Heart left ventricle (tissue), 16 donors: ENCODE data around the gene SLC66A2. TPM values are rescaled to one million over a fixed set of nuclear protein-coding genes. Genes with fewer than 3 reads are reported as not detected.

Source experiments
- ATAC-seq, 4 donors: fragments of 200-7000 bp; cut with Tn5 transposase; one replicate each; pipeline ENCODE4 v1.9.1; 2020 to 2022; ENCODE audit warnings: moderate library complexity in 4 of 4, mild to moderate bottlenecking in 3 of 4, moderate number of reproducible peaks in 1 of 4
- DNase-seq, 5 donors: peaks; one replicate each; pipeline ENCODE4 v3.0.0-alpha.2; 2020
- H3K27ac ChIP-seq, 12 donors: fragments of 200-600 bp; sonication (generic) in 4 of 12; one replicate each; pipeline versions ENCODE4 v1.5.0 to v1.8.0; 2016 to 2022; ENCODE audit warnings: mild to moderate bottlenecking in 2 of 12
- H3K27me3 ChIP-seq, 9 donors: fragments of 200-600 bp; sonication (generic) in 2 of 9; one replicate each; pipeline versions ENCODE4 v1.5.1 to v1.8.0; 2016 to 2022; ENCODE audit warnings: mild to moderate bottlenecking in 3 of 9
- H3K36me3 ChIP-seq, 9 donors: fragments of 200-600 bp; sonication (generic) in 2 of 9; one replicate each; pipeline versions ENCODE4 v1.5.0 to v1.8.0; 2018 to 2022; ENCODE audit warnings: mild to moderate bottlenecking in 2 of 9
- H3K4me1 ChIP-seq, 12 donors: fragments of 200-600 bp; sonication (generic) in 4 of 12; one replicate each; pipeline versions ENCODE4 v1.5.0 to v1.8.0; 2016 to 2022; ENCODE audit warnings: mild to moderate bottlenecking in 3 of 12
- H3K4me3 ChIP-seq, 12 donors: fragments of 200-600 bp; sonication (generic) in 4 of 12; one replicate each; pipeline versions ENCODE4 v1.5.0 to v1.8.0; 2017 to 2022; ENCODE audit warnings: mild to moderate bottlenecking in 9 of 12, moderate library complexity in 4 of 12
- H3K9me3 ChIP-seq, 12 donors: fragments of 200-600 bp; sonication (generic) in 4 of 12; one replicate each; pipeline versions ENCODE4 v1.5.0 to v1.8.0; 2016 to 2022; ENCODE audit warnings: mild to moderate bottlenecking in 1 of 12
- POLR2A ChIP-seq, 2 donors: fragments of 450-650 bp; IDR thresholded peaks; one replicate each; pipeline ENCODE4 v1.6.1; 2017; ENCODE audit warnings: antibody characterized with exemption in 2 of 2, mild to moderate bottlenecking in 2 of 2, moderate library complexity in 2 of 2
- WGBS, 4 donors: extraction: QIAGEN DNeasy Blood & Tissue Kit in 2 of 4; methylation state at CpG; one replicate each; pipeline versions ENCODE4 v1.1.5 to v1.1.7; 2013 to 2018; 5-methylcytosine and 5-hydroxymethylcytosine counted together
- intact Hi-C, 10 donors: fragments of 100-400 bp; cut with DNase I; formaldehyde crosslinking; loops; one replicate each; pipeline versions ENCODE4 v1.11.1 to v1.14.2; 2022
- polyA plus RNA-seq, 2 donors: library from polyadenylated mRNA; stranded (reverse); fragments of 200-250 nt; gene quantifications; one replicate each; pipeline ENCODE4 v1.2.3, GENCODE V29; 2013
- total RNA-seq, 9 donors: library from RNA; depleted of rRNA in 2 of 9; stranded (reverse); fragments of >200 nt in 2 of 9; fragmentation: NEBNext Ultra II Directional in 3 of 9; extraction: Animal tissue kit (Norgen Biotek cat#: 25700) in 3 of 9; gene quantifications; one replicate each; pipeline versions ENCODE4 v1.1.0 to v1.2.4, GENCODE V29; 2016 to 2023
- TF ChIP-seq, protein P1 (sequence below), 12 donors: fragments of 200-600 bp; sonication (generic) in 4 of 12; IDR thresholded peaks; one replicate each; pipeline versions ENCODE4 v1.5.0 to v1.8.0; 2018 to 2022; ENCODE audit warnings: antibody characterized with exemption in 12 of 12, mild to moderate bottlenecking in 5 of 12
- donor health status: ischemic (EF 13 %, LVEDD 7.1; RV severe dilation, severe dysfunction).
- donor health status: healthy with polysubstance abuse.
- donor health status: DM: no; HTN: yes; CAD: no.
- donor health status: DM: no; HTN: no; CAD: no.
- donor health status: ischemic (EF 25% LVEDD 6.9; RV normal size, moderate dysfunction).
- donor health status: ischemic (EF 25% LVEDD 5.7; RV mildly dilated, moderate dysfunction).
- donor health status: healthy.
- donor health status: DM: yes; HTN: yes; CAD: no.
- donor health status: ischemic (EF 35%, LVEDD 5.7; RV mildly dilated, moderate dysfunction).
- donor health status: nonischemic (EF 11% LVEDD 7.7; RV severe dilation, severe dysfunction).
- donor health status: DM: yes; HTN: yes; CAD: no.
- donor health status: PGD.
- donor health status: ischemic (EF 29% LVEDD 5.4; RV normal size, mild dysfunction).
- donor health status: nonischemic (EF 23%, LVEDD 6.1; RV moderate dilation, normal function).

Gene SLC66A2
- total and polyA plus RNA-seq, 11 donors = 19.7 to 33.4 (median 26.6) TPM

- Histone ChIP-seq H3K36me3 (peaks cover 0 to 53% (median 29%) of the 10 kb centered on the region in 9 donors), H3K27ac (no peak overlapping the region), H3K27me3 (no peaks in the 10 kb centered on the region), H3K4me3 (no peak overlapping the region), H3K4me1 (peaks cover 0 to 1% (median 0%) of the 10 kb centered on the region in 12 donors), H3K9me3 (no peaks in the 10 kb centered on the region)
- ATAC-seq = no peak
- WGBS, 4 donors = 96 to 98% (median 97%) methylated on average over 15 to 20 of the region's 20 CpGs
- intact Hi-C loops = loop anchor here in 1 of 10 donors (10.0 kb wide), 1 partner anchor 544 kb away; no protein-coding TSS in a partner anchor
- peak in 2 of 5 donors; percentile 16 to 61 for DNase-seq
- TF ChIP-seq POLR2A (IDR thresholded peaks at IDR 0.05) = no peak
- TF ChIP-seq, protein P1, sequence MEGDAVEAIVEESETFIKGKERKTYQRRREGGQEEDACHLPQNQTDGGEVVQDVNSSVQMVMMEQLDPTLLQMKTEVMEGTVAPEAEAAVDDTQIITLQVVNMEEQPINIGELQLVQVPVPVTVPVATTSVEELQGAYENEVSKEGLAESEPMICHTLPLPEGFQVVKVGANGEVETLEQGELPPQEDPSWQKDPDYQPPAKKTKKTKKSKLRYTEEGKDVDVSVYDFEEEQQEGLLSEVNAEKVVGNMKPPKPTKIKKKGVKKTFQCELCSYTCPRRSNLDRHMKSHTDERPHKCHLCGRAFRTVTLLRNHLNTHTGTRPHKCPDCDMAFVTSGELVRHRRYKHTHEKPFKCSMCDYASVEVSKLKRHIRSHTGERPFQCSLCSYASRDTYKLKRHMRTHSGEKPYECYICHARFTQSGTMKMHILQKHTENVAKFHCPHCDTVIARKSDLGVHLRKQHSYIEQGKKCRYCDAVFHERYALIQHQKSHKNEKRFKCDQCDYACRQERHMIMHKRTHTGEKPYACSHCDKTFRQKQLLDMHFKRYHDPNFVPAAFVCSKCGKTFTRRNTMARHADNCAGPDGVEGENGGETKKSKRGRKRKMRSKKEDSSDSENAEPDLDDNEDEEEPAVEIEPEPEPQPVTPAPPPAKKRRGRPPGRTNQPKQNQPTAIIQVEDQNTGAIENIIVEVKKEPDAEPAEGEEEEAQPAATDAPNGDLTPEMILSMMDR (IDR thresholded peaks at IDR 0.05) = no peak
These were observed 32.8 kb downstream of the SLC66A2 start for GRCh38 chr18:79918615-79919011.

GRCh38 chr18:79917853-79918614, 33.4 kb downstream of the SLC66A2 start:
- Histone ChIP-seq H3K4me1 (no peaks in the 10 kb centered on the region), H3K9me3 (no peaks in the 10 kb centered on the region), H3K36me3 (peaks cover 0 to 53% (median 27%) of the 10 kb centered on the region in 9 donors), H3K27me3 (no peaks in the 10 kb centered on the region), H3K27ac (no peak overlapping the region), H3K4me3 (no peak overlapping the region)
- ATAC-seq (no peak), DNase-seq (no peak)
- 93 to 98% (median 97%) methylated on average over 24 to 25 of the region's 25 CpGs for WGBS, 4 donors
- intact Hi-C loops = loop anchor here in 1 of 10 donors (10.0 kb wide), 1 partner anchor 543 kb away; no protein-coding TSS in a partner anchor
- TF ChIP-seq, protein P1 (IDR thresholded peaks at IDR 0.05) = no peak
- TF ChIP-seq POLR2A (IDR thresholded peaks at IDR 0.05) = no peak

GRCh38 chr18:79917169-79917852, 34.1 kb downstream of the SLC66A2 start:
- DNase-seq = peak in 2 of 5 donors; percentile 13 to 42
- intact Hi-C loops = loop anchor here in 1 of 10 donors (10.0 kb wide), 1 partner anchor 543 kb away; no protein-coding TSS in a partner anchor
- H3K4me3 ChIP-seq = no peak overlapping the region

More at GRCh38 chr18:79917169-79917852, 34.1 kb downstream of the SLC66A2 start:
- 96 to 99% (median 97%) methylated on average over 24 to 28 of the region's 28 CpGs for WGBS, 4 donors
- TF ChIP-seq, protein P1 (IDR thresholded peaks at IDR 0.05) = no peak
- TF ChIP-seq POLR2A (IDR thresholded peaks at IDR 0.05) = no peak
- peaks cover 0 to 53% (median 26%) of the 10 kb centered on the region in 9 donors for H3K36me3 ChIP-seq
- H3K4me1 ChIP-seq = no peaks in the 10 kb centered on the region
- no peaks in the 10 kb centered on the region for H3K9me3 ChIP-seq
- no peak overlapping the region for H3K27ac ChIP-seq
- no peaks in the 10 kb centered on the region for H3K27me3 ChIP-seq
- peak in 1 of 4 donors; percentile 7 for ATAC-seq
